ENCODE measurements around the gene DSG4.

The DSG4 gene

DNA sequence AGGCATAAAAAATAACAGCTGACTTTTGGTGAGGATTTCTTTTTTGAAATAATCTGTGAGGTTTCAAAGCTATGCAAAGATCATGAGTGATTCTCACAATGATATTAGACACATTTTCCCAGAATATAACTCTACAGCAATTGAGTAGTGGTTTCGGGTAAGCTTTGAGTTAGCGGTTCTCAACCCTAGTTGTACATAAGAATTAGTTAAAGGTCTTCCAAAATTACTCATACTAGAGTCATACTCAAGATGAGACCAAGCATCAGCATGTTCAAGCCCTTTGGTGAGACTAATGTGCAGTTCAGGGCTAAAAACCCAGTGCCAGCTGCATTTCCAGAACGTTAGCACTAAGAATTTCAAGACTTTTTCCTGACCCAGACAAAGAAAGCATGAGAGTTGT, 31.1 kb downstream of the DSG4 start:
- no peak overlapping the region for H3K4me2 ChIP-seq (ENCODE audit: low read length)
- H4K20me1 ChIP-seq (ENCODE audit: insufficient read depth, low read length), result no peaks in the 10 kb centered on the region
- no peaks in the 10 kb centered on the region for H3K79me2 ChIP-seq (ENCODE audit: low read length)
- no peak overlapping the region for H2AFZ ChIP-seq (ENCODE audit: low read depth, low read length)
- H3K27me3 ChIP-seq (ENCODE audit: low read depth, low read length), result no peaks in the 10 kb centered on the region
- no peak overlapping the region for H3K4me3 ChIP-seq (ENCODE audit: low read length)
- H3K9ac ChIP-seq (ENCODE audit: low read length), result no peak overlapping the region
- no peaks in the 10 kb centered on the region for H3K9me3 ChIP-seq (ENCODE audit: insufficient read depth, low read length)
- TF ChIP-seq, protein P1, sequence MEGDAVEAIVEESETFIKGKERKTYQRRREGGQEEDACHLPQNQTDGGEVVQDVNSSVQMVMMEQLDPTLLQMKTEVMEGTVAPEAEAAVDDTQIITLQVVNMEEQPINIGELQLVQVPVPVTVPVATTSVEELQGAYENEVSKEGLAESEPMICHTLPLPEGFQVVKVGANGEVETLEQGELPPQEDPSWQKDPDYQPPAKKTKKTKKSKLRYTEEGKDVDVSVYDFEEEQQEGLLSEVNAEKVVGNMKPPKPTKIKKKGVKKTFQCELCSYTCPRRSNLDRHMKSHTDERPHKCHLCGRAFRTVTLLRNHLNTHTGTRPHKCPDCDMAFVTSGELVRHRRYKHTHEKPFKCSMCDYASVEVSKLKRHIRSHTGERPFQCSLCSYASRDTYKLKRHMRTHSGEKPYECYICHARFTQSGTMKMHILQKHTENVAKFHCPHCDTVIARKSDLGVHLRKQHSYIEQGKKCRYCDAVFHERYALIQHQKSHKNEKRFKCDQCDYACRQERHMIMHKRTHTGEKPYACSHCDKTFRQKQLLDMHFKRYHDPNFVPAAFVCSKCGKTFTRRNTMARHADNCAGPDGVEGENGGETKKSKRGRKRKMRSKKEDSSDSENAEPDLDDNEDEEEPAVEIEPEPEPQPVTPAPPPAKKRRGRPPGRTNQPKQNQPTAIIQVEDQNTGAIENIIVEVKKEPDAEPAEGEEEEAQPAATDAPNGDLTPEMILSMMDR (IDR thresholded peaks at IDR 0.05; ENCODE audit: low read depth, low read length), result no peak
- no peak for TF ChIP-seq EZH2phosphoT487 (IDR thresholded peaks at IDR 0.05; ENCODE audit: low read depth)
- no peak overlapping the region for H3K27ac ChIP-seq (ENCODE audit: low read length)
- 0 out of 2 replicates have a peak, but pooled peaks cover 5% of the 10 kb centered on the region for H3K4me1 ChIP-seq (ENCODE audit: low read length)
- no peaks in the 10 kb centered on the region for H3K36me3 ChIP-seq (replicated peaks; ENCODE audit: low read depth, low read length)

DNA sequence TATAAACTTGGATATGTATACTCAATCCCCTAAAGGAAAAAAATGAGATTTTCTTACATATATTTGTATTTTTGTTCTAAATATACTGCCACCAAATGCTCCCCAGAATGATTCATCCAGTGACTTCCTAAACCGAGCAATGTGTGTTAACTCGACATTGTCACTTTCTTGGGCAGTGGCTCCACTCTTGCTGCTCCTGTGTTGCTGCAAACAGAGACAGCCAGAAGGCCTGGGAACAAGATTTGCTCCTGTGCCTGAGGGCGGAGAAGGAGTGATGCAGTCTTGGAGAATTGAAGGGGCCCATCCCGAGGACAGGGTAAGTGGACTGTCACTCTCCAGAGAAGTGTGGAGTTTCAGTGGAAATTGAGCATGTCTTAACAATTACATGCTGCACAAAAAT, 32.7 kb downstream of the DSG4 start:
- Histone ChIP-seq H3K9me3 (ENCODE audit: insufficient read depth, low read length) (no peaks in the 10 kb centered on the region), H3K9ac (ENCODE audit: low read length) (no peak overlapping the region), H4K20me1 (ENCODE audit: insufficient read depth, low read length) (no peaks in the 10 kb centered on the region), H3K4me1 (ENCODE audit: low read length) (0 out of 2 replicates have a peak, but pooled peaks cover 5% of the 10 kb centered on the region), H3K27me3 (ENCODE audit: low read depth, low read length) (no peaks in the 10 kb centered on the region), H3K4me3 (ENCODE audit: low read length) (no peak overlapping the region), H3K36me3 (replicated peaks; ENCODE audit: low read depth, low read length) (no peaks in the 10 kb centered on the region), H3K79me2 (ENCODE audit: low read length) (no peaks in the 10 kb centered on the region), H3K27ac (ENCODE audit: low read length) (no peak overlapping the region), H3K4me2 (ENCODE audit: low read length) (no peak overlapping the region), H2AFZ (ENCODE audit: low read depth, low read length) (no peak overlapping the region)
- TF ChIP-seq EZH2phosphoT487 (IDR thresholded peaks at IDR 0.05; ENCODE audit: low read depth), result no peak
- TF ChIP-seq, protein P1 (IDR thresholded peaks at IDR 0.05; ENCODE audit: low read depth, low read length), result no peak

DNA sequence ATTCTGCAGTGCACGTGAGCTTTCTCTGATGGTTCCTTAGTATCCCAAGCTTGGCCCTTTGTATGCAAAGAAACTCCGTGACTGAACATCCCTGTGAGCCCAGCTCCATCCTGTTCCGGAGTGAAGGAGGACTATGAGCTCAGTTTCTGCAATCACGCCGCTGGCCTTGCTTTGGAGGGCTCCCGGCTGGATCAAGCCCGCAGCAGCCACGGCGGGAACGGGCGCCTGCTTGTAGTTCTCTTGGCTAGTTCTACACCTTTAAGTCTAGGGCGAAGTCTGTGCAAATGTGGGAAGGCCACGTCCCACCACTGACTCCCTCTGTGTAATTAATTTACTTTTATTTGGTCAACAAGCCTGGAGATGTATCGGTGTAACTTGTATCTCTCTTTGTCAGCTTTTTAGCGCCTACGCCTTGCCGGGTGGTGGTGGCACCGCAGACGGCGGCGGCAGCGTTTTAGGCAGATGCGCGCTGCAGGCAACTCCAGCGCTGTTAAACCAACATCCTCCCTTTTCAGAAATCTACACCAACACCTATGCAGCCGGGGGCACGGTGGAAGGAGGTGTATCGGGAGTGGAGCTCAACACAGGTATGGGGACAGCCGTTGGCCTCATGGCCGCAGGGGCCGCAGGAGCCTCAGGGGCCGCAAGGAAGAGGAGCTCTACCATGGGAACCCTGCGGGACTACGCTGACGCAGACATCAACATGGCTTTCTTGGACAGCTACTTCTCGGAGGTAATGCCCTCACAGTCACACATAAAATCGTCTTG, 34.3 kb downstream of the DSG4 start:
- TF ChIP-seq EZH2phosphoT487 (IDR thresholded peaks at IDR 0.05; ENCODE audit: low read depth), result no peak
- TF ChIP-seq, protein P1 (IDR thresholded peaks at IDR 0.05; ENCODE audit: low read depth, low read length), result no peak
- H3K36me3 ChIP-seq (replicated peaks; ENCODE audit: low read depth, low read length), result no peaks in the 10 kb centered on the region
- 0 out of 2 replicates have a peak, but pooled peaks cover 5% of the 10 kb centered on the region for H3K4me1 ChIP-seq (ENCODE audit: low read length)
- no peak overlapping the region for H2AFZ ChIP-seq (ENCODE audit: low read depth, low read length)
- no peak overlapping the region for H3K4me3 ChIP-seq (ENCODE audit: low read length)
- H3K27ac ChIP-seq (ENCODE audit: low read length), result no peak overlapping the region
- no peaks in the 10 kb centered on the region for H4K20me1 ChIP-seq (ENCODE audit: insufficient read depth, low read length)
- no peaks in the 10 kb centered on the region for H3K9me3 ChIP-seq (ENCODE audit: insufficient read depth, low read length)
- H3K79me2 ChIP-seq (ENCODE audit: low read length), result no peaks in the 10 kb centered on the region
- no peaks in the 10 kb centered on the region for H3K27me3 ChIP-seq (ENCODE audit: low read depth, low read length)
- no peak overlapping the region for H3K9ac ChIP-seq (ENCODE audit: low read length)
- no peak overlapping the region for H3K4me2 ChIP-seq (ENCODE audit: low read length)

DNA sequence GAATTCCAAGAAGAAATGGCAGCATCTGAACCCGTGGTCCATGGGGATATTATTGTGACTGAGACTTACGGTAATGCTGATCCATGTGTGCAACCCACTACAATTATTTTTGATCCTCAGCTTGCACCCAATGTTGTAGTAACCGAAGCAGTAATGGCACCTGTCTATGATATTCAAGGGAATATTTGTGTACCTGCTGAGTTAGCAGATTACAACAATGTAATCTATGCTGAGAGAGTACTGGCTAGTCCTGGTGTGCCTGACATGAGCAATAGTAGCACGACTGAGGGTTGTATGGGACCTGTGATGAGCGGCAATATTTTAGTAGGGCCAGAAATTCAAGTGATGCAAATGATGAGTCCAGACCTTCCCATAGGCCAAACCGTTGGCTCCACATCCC, 36.6 kb downstream of the DSG4 start:
- Histone ChIP-seq H3K9me3 (ENCODE audit: insufficient read depth, low read length) (no peaks in the 10 kb centered on the region), H3K4me2 (ENCODE audit: low read length) (no peak overlapping the region), H3K27me3 (ENCODE audit: low read depth, low read length) (no peaks in the 10 kb centered on the region), H3K27ac (ENCODE audit: low read length) (no peak overlapping the region), H3K36me3 (replicated peaks; ENCODE audit: low read depth, low read length) (no peaks in the 10 kb centered on the region), H3K79me2 (ENCODE audit: low read length) (no peaks in the 10 kb centered on the region), H3K4me3 (ENCODE audit: low read length) (no peak overlapping the region), H2AFZ (ENCODE audit: low read depth, low read length) (no peak overlapping the region), H3K9ac (ENCODE audit: low read length) (no peak overlapping the region), H4K20me1 (ENCODE audit: insufficient read depth, low read length) (no peaks in the 10 kb centered on the region), H3K4me1 (ENCODE audit: low read length) (no peaks in the 10 kb centered on the region)
- no peak for TF ChIP-seq EZH2phosphoT487 (IDR thresholded peaks at IDR 0.05; ENCODE audit: low read depth)
- TF ChIP-seq, protein P1 (IDR thresholded peaks at IDR 0.05; ENCODE audit: low read depth, low read length), result no peak

All from OCI-LY3 (cell line).